Vagina (tissue), 2 donors: ENCODE results near the gene ADAMTS7.

Experiments
- POLR2A ChIP-seq, 2 donors: fragments of 450-650 bp; IDR thresholded peaks; one replicate each; pipeline ENCODE4 v1.6.1; 2017; ENCODE audit warnings: antibody characterized with exemption in 2 of 2, mild to moderate bottlenecking in 2 of 2, moderate library complexity in 2 of 2
- POLR2AphosphoS5 ChIP-seq, 2 donors: sonication (generic); formaldehyde crosslinking; IDR thresholded peaks; one replicate each; pipeline ENCODE4 v1.9.0; 2017; ENCODE audit warnings: antibody characterized with exemption in 2 of 2, mild to moderate bottlenecking in 2 of 2, low read depth in 1 of 2; ENCODE audit not compliant: insufficient read depth in 1 of 2
- TF ChIP-seq, protein P1 (sequence below), 3 experiments: fragments of 450-650 bp in 2 of 3; fragments of 200-600 bp in 1 of 3; sonication (generic) in 1 of 3; IDR thresholded peaks; one replicate each; pipeline ENCODE4 v1.5.1; 2017 to 2019; ENCODE audit warnings: antibody characterized with exemption in 3 of 3, mild to moderate bottlenecking in 2 of 3, moderate library complexity in 2 of 3

DNA sequence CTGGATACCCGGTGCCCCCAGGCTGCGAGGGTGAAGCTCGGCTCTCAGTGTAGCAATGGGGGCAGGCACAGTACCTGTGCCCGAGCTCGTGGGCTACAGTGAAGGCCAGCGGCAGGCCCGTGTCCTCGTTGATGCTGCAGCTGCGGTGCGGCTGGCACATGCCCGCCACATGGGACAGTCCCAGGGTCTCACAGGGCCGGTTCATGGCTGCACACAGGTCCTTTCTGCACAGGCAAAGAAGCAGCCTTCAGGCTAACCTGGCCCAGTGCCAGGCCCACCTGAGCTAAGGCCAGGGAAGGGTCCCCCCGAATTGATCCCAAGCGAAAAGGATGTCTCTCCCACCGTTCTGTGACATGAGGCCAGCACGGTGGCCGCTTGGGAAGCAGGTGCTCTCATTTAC is 21.6 kb downstream of the ADAMTS7 start:
- no peak for TF ChIP-seq POLR2A (IDR thresholded peaks at IDR 0.05)
- TF ChIP-seq, protein P1, sequence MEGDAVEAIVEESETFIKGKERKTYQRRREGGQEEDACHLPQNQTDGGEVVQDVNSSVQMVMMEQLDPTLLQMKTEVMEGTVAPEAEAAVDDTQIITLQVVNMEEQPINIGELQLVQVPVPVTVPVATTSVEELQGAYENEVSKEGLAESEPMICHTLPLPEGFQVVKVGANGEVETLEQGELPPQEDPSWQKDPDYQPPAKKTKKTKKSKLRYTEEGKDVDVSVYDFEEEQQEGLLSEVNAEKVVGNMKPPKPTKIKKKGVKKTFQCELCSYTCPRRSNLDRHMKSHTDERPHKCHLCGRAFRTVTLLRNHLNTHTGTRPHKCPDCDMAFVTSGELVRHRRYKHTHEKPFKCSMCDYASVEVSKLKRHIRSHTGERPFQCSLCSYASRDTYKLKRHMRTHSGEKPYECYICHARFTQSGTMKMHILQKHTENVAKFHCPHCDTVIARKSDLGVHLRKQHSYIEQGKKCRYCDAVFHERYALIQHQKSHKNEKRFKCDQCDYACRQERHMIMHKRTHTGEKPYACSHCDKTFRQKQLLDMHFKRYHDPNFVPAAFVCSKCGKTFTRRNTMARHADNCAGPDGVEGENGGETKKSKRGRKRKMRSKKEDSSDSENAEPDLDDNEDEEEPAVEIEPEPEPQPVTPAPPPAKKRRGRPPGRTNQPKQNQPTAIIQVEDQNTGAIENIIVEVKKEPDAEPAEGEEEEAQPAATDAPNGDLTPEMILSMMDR (IDR thresholded peaks at IDR 0.05): no peak
- TF ChIP-seq POLR2AphosphoS5 (IDR thresholded peaks at IDR 0.05; ENCODE audit: insufficient read depth in 1 of 2, low read depth in 1 of 2): no peak
